SU-DHL-6 (cell line): ENCODE measurements around the gene AP5B1.

Source experiments
- EZH2phosphoT487 ChIP-seq: fragments of 200-600 bp; sonication (generic), shearing (Covaris generic); conservative IDR thresholded peaks from 2 replicates; pipeline ENCODE4 v1.6.1; 2018; ENCODE audit warnings: mild to moderate bottlenecking, antibody characterized with exemption, low read length, moderate library complexity, mixed read lengths
- TF ChIP-seq, protein P1 (sequence below): fragments of 200-600 bp; sonication (generic); IDR thresholded peaks from one replicate; pipeline ENCODE4 v1.5.1; 2017; ENCODE audit warnings: antibody characterized with exemption, mild to moderate bottlenecking, low read length, moderate library complexity; ENCODE audit not compliant: insufficient read depth, poor library complexity, severe bottlenecking

GRCh38 chr11:65814131-65814985, 33.6 kb upstream of the AP5B1 start:
- no peak for TF ChIP-seq EZH2phosphoT487
- TF ChIP-seq, protein P1, sequence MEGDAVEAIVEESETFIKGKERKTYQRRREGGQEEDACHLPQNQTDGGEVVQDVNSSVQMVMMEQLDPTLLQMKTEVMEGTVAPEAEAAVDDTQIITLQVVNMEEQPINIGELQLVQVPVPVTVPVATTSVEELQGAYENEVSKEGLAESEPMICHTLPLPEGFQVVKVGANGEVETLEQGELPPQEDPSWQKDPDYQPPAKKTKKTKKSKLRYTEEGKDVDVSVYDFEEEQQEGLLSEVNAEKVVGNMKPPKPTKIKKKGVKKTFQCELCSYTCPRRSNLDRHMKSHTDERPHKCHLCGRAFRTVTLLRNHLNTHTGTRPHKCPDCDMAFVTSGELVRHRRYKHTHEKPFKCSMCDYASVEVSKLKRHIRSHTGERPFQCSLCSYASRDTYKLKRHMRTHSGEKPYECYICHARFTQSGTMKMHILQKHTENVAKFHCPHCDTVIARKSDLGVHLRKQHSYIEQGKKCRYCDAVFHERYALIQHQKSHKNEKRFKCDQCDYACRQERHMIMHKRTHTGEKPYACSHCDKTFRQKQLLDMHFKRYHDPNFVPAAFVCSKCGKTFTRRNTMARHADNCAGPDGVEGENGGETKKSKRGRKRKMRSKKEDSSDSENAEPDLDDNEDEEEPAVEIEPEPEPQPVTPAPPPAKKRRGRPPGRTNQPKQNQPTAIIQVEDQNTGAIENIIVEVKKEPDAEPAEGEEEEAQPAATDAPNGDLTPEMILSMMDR: no peak
